ENCODE measurements around the gene PKP3.
"Not testable (repeated sequence)": the region's sequence is repeated elsewhere in the genome, so short reads cannot be mapped to it uniquely, and the experiment has no call there.

Gene PKP3

GRCh38 chr11:396511-396947 is 2.5 kb downstream of the PKP3 start:
- H3K4me3 ChIP-seq (ENCODE audit: control insufficient read depth, low read depth, low read length): peak overlapping the region; percentile 29
- peak; percentile 29 for TF ChIP-seq CTCF (IDR thresholded peaks at IDR 0.05; ENCODE audit: control insufficient read depth, insufficient read depth, low read depth, low read length, missing control alignments)
- no peak for DNase-seq (ENCODE audit: low read depth)

- peak overlapping the region; percentile 29 for H3K4me3 ChIP-seq (ENCODE audit: control insufficient read depth, low read depth, low read length)
- no peak for DNase-seq (ENCODE audit: low read depth)
- peak; percentile 54 for TF ChIP-seq CTCF (IDR thresholded peaks at IDR 0.05; ENCODE audit: control insufficient read depth, insufficient read depth, low read depth, low read length, missing control alignments)
Observed at GRCh38 chr11:396948-397548, 3.0 kb downstream of the PKP3 start.

GRCh38 chr11:398826-399225 is 4.8 kb downstream of the PKP3 start:
- no peak for TF ChIP-seq CTCF (IDR thresholded peaks at IDR 0.05; ENCODE audit: control insufficient read depth, insufficient read depth, low read depth, low read length, missing control alignments)
- no peak overlapping the region for H3K4me3 ChIP-seq (ENCODE audit: control insufficient read depth, low read depth, low read length)
- no peak for DNase-seq (ENCODE audit: low read depth)

- DNase-seq (ENCODE audit: low read depth): no peak
- no peak for TF ChIP-seq CTCF (IDR thresholded peaks at IDR 0.05; ENCODE audit: control insufficient read depth, insufficient read depth, low read depth, low read length, missing control alignments)
- no peak overlapping the region for H3K4me3 ChIP-seq (ENCODE audit: control insufficient read depth, low read depth, low read length)
Observed at GRCh38 chr11:399731-400211, 5.8 kb downstream of the PKP3 start.

DNA sequence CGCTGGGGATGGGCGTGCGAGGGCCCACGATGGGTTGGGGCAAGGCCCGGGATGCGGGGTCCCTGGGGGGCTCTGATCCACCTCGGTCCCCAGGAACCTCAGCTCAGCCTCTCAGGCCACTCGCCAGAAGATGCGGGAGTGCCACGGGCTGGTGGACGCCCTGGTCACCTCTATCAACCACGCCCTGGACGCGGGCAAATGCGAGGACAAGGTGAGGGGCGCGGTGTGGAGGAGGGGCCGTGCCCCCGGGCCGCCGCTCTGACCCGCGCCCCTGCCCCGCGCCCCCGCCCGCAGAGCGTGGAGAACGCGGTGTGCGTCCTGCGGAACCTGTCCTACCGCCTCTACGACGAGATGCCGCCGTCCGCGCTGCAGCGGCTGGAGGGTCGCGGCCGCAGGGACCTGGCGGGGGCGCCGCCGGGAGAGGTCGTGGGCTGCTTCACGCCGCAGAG is 6.3 kb downstream of the PKP3 start:
- no peak for DNase-seq (ENCODE audit: low read depth)
- no peak for TF ChIP-seq CTCF (IDR thresholded peaks at IDR 0.05; ENCODE audit: control insufficient read depth, insufficient read depth, low read depth, low read length, missing control alignments)
- no peak overlapping the region for H3K4me3 ChIP-seq (ENCODE audit: control insufficient read depth, low read depth, low read length)

GRCh38 chr11:401196-401595 is 7.2 kb downstream of the PKP3 start:
- H3K4me3 ChIP-seq (ENCODE audit: control insufficient read depth, low read depth, low read length); DNase-seq (ENCODE audit: low read depth): not testable (repeated sequence)

DNA sequence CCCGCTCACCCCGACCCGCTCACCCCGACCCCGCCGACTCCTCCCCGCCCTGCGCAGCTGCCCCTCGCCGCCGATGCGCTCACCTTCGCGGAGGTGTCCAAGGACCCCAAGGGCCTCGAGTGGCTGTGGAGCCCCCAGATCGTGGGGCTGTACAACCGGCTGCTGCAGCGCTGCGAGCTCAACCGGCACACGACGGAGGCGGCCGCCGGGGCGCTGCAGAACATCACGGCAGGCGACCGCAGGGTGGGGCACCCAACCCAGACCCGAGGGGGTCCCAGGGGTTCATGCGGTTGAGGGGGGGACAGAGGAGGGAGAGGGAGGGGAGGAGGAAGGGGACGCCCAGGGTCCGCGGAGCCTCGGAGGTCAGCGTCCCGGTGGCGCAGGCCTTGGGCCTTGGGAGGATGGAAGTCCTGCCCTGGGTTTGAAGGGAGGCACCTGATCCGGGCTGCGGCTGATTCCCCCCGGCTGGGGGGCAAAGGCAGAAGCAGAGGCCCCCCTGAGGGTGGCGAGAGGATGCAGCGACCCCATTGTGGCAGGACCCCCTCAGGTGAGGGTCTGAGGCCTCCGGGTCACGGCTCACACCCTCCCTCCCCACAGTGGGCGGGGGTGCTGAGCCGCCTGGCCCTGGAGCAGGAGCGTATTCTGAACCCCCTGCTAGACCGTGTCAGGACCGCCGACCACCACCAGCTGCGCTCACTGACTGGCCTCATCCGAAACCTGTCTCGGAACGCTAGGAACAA is 9.2 kb downstream of the PKP3 start:
- no peak for TF ChIP-seq CTCF (IDR thresholded peaks at IDR 0.05; ENCODE audit: control insufficient read depth, insufficient read depth, low read depth, low read length, missing control alignments)
- H3K4me3 ChIP-seq (ENCODE audit: control insufficient read depth, low read depth, low read length): no peak overlapping the region
- DNase-seq (ENCODE audit: low read depth): no peak
